ENCODE results near the gene MGP.

DNA sequence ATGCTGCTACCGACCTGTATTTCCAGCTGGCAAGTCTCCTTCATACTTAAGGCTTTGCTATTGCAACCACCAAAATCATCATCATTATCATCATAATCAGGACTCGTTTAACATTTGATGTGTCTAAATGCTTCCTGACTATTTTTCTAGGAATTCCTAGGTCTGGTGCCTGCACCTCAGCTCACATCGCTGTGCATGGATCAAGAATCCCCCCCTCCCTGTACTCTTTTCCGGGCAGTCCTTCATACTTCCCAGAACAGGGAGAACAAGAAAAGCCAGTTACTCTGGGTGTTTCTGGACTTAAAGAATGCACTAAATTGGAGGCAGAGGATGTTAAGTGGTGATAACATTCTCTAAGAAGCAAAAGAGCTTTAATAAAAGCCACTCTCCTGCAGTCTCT is 43.3 kb upstream of the MGP start:
- TF ChIP-seq, protein P1, sequence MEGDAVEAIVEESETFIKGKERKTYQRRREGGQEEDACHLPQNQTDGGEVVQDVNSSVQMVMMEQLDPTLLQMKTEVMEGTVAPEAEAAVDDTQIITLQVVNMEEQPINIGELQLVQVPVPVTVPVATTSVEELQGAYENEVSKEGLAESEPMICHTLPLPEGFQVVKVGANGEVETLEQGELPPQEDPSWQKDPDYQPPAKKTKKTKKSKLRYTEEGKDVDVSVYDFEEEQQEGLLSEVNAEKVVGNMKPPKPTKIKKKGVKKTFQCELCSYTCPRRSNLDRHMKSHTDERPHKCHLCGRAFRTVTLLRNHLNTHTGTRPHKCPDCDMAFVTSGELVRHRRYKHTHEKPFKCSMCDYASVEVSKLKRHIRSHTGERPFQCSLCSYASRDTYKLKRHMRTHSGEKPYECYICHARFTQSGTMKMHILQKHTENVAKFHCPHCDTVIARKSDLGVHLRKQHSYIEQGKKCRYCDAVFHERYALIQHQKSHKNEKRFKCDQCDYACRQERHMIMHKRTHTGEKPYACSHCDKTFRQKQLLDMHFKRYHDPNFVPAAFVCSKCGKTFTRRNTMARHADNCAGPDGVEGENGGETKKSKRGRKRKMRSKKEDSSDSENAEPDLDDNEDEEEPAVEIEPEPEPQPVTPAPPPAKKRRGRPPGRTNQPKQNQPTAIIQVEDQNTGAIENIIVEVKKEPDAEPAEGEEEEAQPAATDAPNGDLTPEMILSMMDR (conservative IDR thresholded peaks at IDR 0.05), result no peak
- TF ChIP-seq EZH2 (IDR thresholded peaks at IDR 0.05; ENCODE audit: low read depth), result no peak

All from PC-9 (cell line).